IPS-18a (cell line): Measurements from ENCODE around the gene CALN1.

ENCODE experiments used
- H3K27ac ChIP-seq: one replicate; pipeline ENCODE4 v1.5.1; 2013; ENCODE audit warnings: low read length
- H3K27me3 ChIP-seq: one replicate; pipeline ENCODE4 v1.6.1; 2013; ENCODE audit warnings: mild to moderate bottlenecking, low read length; ENCODE audit not compliant: control insufficient read depth, insufficient read depth
- H3K36me3 ChIP-seq: one replicate; pipeline ENCODE4 v1.6.1; 2013; ENCODE audit warnings: low read depth, low read length; ENCODE audit not compliant: control insufficient read depth
- H3K4me1 ChIP-seq: one replicate; pipeline ENCODE4 v1.6.1; 2013; ENCODE audit warnings: low read depth, low read length; ENCODE audit not compliant: control insufficient read depth
- H3K4me3 ChIP-seq: one replicate; pipeline ENCODE4 v1.5.1; 2013; ENCODE audit warnings: low read length
- H3K9ac ChIP-seq: one replicate; pipeline ENCODE4 v1.6.1; 2013; ENCODE audit warnings: mild to moderate bottlenecking, low read length, moderate library complexity
- H3K9me3 ChIP-seq: one replicate; pipeline ENCODE4 v1.6.1; 2013; ENCODE audit warnings: low read depth, low read length; ENCODE audit not compliant: control insufficient read depth

The CALN1 gene

GRCh38 chr7:71996141-71996540, 416.0 kb downstream of the CALN1 start:
- Histone ChIP-seq H3K27ac (no peak overlapping the region), H3K36me3 (no peaks in the 10 kb centered on the region), H3K4me3 (no peak overlapping the region), H3K9ac (no peak overlapping the region), H3K27me3 (no peaks in the 10 kb centered on the region), H3K4me1 (no peaks in the 10 kb centered on the region), H3K9me3 (no peaks in the 10 kb centered on the region)

GRCh38 chr7:71995111-71995510, 417.0 kb downstream of the CALN1 start:
- Histone ChIP-seq H3K27me3 (no peaks in the 10 kb centered on the region), H3K4me1 (no peaks in the 10 kb centered on the region), H3K4me3 (no peak overlapping the region), H3K27ac (no peak overlapping the region), H3K36me3 (no peaks in the 10 kb centered on the region), H3K9me3 (no peaks in the 10 kb centered on the region), H3K9ac (no peak overlapping the region)

DNA sequence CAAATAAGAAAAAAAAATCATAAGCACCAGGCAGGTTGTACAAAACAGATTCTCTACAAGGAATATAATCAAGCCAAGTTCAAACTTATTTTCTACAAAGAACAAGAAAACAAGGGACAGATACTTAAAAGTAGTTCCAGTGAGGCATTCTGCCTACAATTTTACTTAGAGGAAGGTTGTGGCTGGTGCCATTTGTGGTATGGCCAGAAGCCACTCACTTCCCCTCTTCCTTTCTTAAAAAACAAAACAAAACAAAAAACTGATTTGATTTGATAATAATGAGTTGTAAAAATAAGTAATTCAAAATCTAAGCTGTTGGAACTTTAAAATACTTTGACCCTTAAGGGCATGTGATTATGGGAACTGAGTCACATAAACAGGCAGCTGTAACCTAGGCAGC, 420.6 kb downstream of the CALN1 start:
- Histone ChIP-seq H3K9me3 (no peaks in the 10 kb centered on the region), H3K4me1 (no peaks in the 10 kb centered on the region), H3K4me3 (no peak overlapping the region), H3K9ac (no peak overlapping the region), H3K27ac (no peak overlapping the region), H3K27me3 (no peaks in the 10 kb centered on the region), H3K36me3 (no peaks in the 10 kb centered on the region)

DNA sequence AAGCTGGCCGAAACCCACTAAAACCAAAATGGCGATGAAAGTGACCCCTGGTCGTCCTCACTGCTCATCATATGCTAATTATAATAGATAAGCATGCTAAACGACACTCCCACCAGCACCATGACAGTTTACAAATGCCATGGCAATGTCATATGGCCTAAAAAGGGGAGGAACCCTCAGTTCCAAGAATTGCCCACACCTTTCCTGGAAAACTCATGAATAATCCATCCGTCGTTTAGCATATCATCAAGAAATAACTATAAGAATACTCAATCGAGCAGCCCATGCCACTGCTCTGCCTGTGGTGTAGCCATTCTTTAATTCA, 422.0 kb downstream of the CALN1 start:
- no peaks in the 10 kb centered on the region for H3K27me3 ChIP-seq
- no peaks in the 10 kb centered on the region for H3K4me1 ChIP-seq
- no peaks in the 10 kb centered on the region for H3K9me3 ChIP-seq
- H3K36me3 ChIP-seq: no peaks in the 10 kb centered on the region
- H3K4me3 ChIP-seq: no peak overlapping the region
- no peak overlapping the region for H3K9ac ChIP-seq
- no peak overlapping the region for H3K27ac ChIP-seq

GRCh38 chr7:71988201-71988600, 423.9 kb downstream of the CALN1 start:
- Histone ChIP-seq H3K36me3 (no peaks in the 10 kb centered on the region), H3K4me1 (no peaks in the 10 kb centered on the region), H3K9ac (no peak overlapping the region), H3K27me3 (no peaks in the 10 kb centered on the region), H3K27ac (no peak overlapping the region), H3K9me3 (no peaks in the 10 kb centered on the region), H3K4me3 (no peak overlapping the region)

DNA sequence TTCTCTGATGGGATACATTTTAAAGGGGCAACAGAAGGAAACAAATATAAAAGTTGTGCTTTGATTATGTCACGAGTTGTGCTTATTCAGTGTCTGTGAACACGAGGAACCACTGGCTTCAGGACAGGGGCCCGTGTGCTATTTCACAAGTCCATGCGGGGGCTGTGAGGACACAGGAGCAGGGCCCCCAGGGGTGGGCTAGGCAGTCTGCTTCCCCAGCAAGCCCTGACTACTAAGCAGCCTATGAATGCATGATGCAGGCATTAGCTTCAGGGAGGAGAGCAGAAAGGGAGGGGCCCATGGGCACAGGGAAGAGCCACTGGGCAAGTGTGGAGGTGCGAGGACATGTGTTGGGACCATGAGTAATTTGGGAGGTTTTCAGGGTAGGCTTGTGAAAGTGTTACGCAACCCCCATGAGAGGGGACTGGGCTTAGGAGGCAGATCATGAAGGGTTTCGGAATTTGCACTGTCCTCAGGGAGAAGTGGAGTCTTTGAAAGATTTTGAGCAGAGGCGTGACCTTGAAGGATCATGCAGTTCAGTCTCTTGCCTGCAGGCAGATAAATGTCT, 424.9 kb downstream of the CALN1 start:
- Histone ChIP-seq H3K9ac (no peak overlapping the region), H3K27me3 (no peaks in the 10 kb centered on the region), H3K4me3 (no peak overlapping the region), H3K9me3 (no peaks in the 10 kb centered on the region), H3K36me3 (no peaks in the 10 kb centered on the region), H3K4me1 (no peaks in the 10 kb centered on the region), H3K27ac (no peak overlapping the region)

DNA sequence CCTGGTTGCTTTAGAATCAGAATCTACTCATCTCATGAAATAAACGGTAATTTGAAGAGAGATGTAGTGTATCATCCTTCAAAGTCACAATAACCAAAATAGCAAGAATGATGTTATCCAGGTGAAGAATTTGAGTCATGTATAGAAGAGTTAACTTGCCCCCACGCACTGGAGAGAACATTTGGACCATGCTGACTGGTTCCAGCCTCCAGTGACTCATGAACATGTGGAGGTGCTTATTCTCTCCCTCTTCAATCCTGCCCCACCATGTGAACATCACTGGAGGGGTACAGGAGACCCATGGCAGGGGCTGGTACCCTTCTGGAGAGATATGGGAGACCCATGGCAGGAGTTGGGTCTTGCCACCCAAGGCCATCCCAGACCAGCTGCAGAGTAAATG, 427.8 kb downstream of the CALN1 start:
- Histone ChIP-seq H3K9ac (no peak overlapping the region), H3K4me3 (no peak overlapping the region), H3K4me1 (no peaks in the 10 kb centered on the region), H3K36me3 (no peaks in the 10 kb centered on the region), H3K27me3 (no peaks in the 10 kb centered on the region), H3K27ac (no peak overlapping the region), H3K9me3 (no peaks in the 10 kb centered on the region)

- H3K9ac ChIP-seq: no peak overlapping the region
- H3K4me3 ChIP-seq: no peak overlapping the region
- no peaks in the 10 kb centered on the region for H3K9me3 ChIP-seq
- no peaks in the 10 kb centered on the region for H3K36me3 ChIP-seq
- H3K27me3 ChIP-seq: no peaks in the 10 kb centered on the region
- H3K27ac ChIP-seq: no peak overlapping the region
- H3K4me1 ChIP-seq: no peaks in the 10 kb centered on the region
Measured at GRCh38 chr7:71982851-71983250, 429.3 kb downstream of the CALN1 start.

GRCh38 chr7:71976645-71977044, 435.5 kb downstream of the CALN1 start:
- H3K27me3 ChIP-seq: no peaks in the 10 kb centered on the region
- no peaks in the 10 kb centered on the region for H3K4me1 ChIP-seq
- H3K9ac ChIP-seq: no peak overlapping the region
- no peaks in the 10 kb centered on the region for H3K9me3 ChIP-seq
- no peak overlapping the region for H3K4me3 ChIP-seq
- no peak overlapping the region for H3K27ac ChIP-seq
- no peaks in the 10 kb centered on the region for H3K36me3 ChIP-seq

- no peak overlapping the region for H3K9ac ChIP-seq
- H3K27ac ChIP-seq: no peak overlapping the region
- no peaks in the 10 kb centered on the region for H3K4me1 ChIP-seq
- no peaks in the 10 kb centered on the region for H3K36me3 ChIP-seq
- H3K9me3 ChIP-seq: no peaks in the 10 kb centered on the region
- no peak overlapping the region for H3K4me3 ChIP-seq
- H3K27me3 ChIP-seq: no peaks in the 10 kb centered on the region
Measured at GRCh38 chr7:71974611-71975010, 437.5 kb downstream of the CALN1 start.

DNA sequence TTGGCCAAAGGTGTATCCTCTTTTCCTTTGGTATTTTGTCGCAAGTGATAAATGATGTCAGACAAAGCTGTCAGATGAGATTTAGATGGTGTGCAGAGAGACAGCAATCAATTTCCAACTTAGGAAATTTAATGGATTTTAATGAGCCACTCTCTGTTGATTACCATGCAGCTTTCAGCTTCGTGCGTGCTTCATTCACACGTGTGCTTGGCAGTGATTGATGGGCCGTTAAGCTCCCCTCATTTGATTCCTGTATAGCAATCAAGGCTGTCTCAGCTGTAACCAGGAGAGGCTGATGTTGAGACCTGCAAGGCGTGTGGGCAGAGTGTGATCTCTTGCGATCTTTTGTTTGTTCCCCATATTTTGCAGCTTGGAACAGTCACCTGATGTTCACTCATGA, 439.6 kb downstream of the CALN1 start:
- Histone ChIP-seq H3K27me3 (no peaks in the 10 kb centered on the region), H3K4me3 (no peak overlapping the region), H3K4me1 (no peaks in the 10 kb centered on the region), H3K9me3 (no peaks in the 10 kb centered on the region), H3K9ac (no peak overlapping the region), H3K36me3 (no peaks in the 10 kb centered on the region), H3K27ac (no peak overlapping the region)

- Histone ChIP-seq H3K36me3 (no peaks in the 10 kb centered on the region), H3K4me1 (no peaks in the 10 kb centered on the region), H3K27ac (no peak overlapping the region), H3K4me3 (no peak overlapping the region), H3K9ac (no peak overlapping the region), H3K27me3 (no peaks in the 10 kb centered on the region), H3K9me3 (no peaks in the 10 kb centered on the region)
Measured at GRCh38 chr7:71970725-71971124, 441.4 kb downstream of the CALN1 start.
